ENCODE data around the gene PLCG2.

- no peak for TF ChIP-seq CTCF (IDR thresholded peaks at IDR 0.05)
- TF ChIP-seq POLR2A (IDR thresholded peaks at IDR 0.05) = no peak
Measured at GRCh38 chr16:81956213-81956948, 177.3 kb downstream of the PLCG2 start.
